ENCODE data around the gene HSPB6. TPM values are rescaled to one million over a fixed set of nuclear protein-coding genes. Genes with fewer than 3 reads are reported as not detected.

HSPB6 gene
- polyA plus RNA-seq, 3 donors, result 18.4 to 27.8 (median 22.7) TPM

- no peak for DNase-seq (ENCODE audit: extremely low read depth in 1 of 11, low read depth in 9 of 11, low spot score in 4 of 11)
Observed at GRCh38 chr19:35789978-35790944, 33.4 kb upstream of the HSPB6 start.

- no peak for DNase-seq (ENCODE audit: extremely low read depth in 1 of 11, low read depth in 9 of 11, low spot score in 4 of 11)
Observed at GRCh38 chr19:35789195-35789977, 32.6 kb upstream of the HSPB6 start.

- no peak for DNase-seq (ENCODE audit: extremely low read depth in 1 of 11, low read depth in 9 of 11, low spot score in 4 of 11)
Observed at GRCh38 chr19:35788205-35788960, 31.6 kb upstream of the HSPB6 start.

GRCh38 chr19:35787227-35787799, 30.5 kb upstream of the HSPB6 start:
- DNase-seq (ENCODE audit: extremely low read depth in 1 of 11, low read depth in 9 of 11, low spot score in 4 of 11), result no peak

GRCh38 chr19:35786299-35787160, 29.7 kb upstream of the HSPB6 start:
- no peak for DNase-seq (ENCODE audit: extremely low read depth in 1 of 11, low read depth in 9 of 11, low spot score in 4 of 11)

GRCh38 chr19:35785339-35785627, 28.5 kb upstream of the HSPB6 start:
- no peak for DNase-seq (ENCODE audit: extremely low read depth in 1 of 11, low read depth in 9 of 11, low spot score in 4 of 11)

GRCh38 chr19:35784503-35785338, 27.9 kb upstream of the HSPB6 start:
- no peak for DNase-seq (ENCODE audit: extremely low read depth in 1 of 11, low read depth in 9 of 11, low spot score in 4 of 11)

GRCh38 chr19:35783469-35784434, 26.9 kb upstream of the HSPB6 start:
- no peak for DNase-seq (ENCODE audit: extremely low read depth in 1 of 11, low read depth in 9 of 11, low spot score in 4 of 11)

- no peak for DNase-seq (ENCODE audit: extremely low read depth in 1 of 11, low read depth in 9 of 11, low spot score in 4 of 11)
Observed at GRCh38 chr19:35782589-35782988, 25.8 kb upstream of the HSPB6 start.

GRCh38 chr19:35781650-35782049, 24.8 kb upstream of the HSPB6 start:
- DNase-seq (ENCODE audit: extremely low read depth in 1 of 11, low read depth in 9 of 11, low spot score in 4 of 11), result no peak

GRCh38 chr19:35780717-35781116, 23.9 kb upstream of the HSPB6 start:
- DNase-seq (ENCODE audit: extremely low read depth in 1 of 11, low read depth in 9 of 11, low spot score in 4 of 11), result no peak

- DNase-seq (ENCODE audit: extremely low read depth in 1 of 11, low read depth in 9 of 11, low spot score in 4 of 11), result no peak
Observed at GRCh38 chr19:35780058-35780457, 23.2 kb upstream of the HSPB6 start.

GRCh38 chr19:35779033-35779432, 22.2 kb upstream of the HSPB6 start:
- DNase-seq (ENCODE audit: extremely low read depth in 1 of 11, low read depth in 9 of 11, low spot score in 4 of 11), result no peak

- DNase-seq (ENCODE audit: extremely low read depth in 1 of 11, low read depth in 9 of 11, low spot score in 4 of 11), result no peak
Observed at GRCh38 chr19:35777961-35778360, 21.1 kb upstream of the HSPB6 start.

- DNase-seq (ENCODE audit: extremely low read depth in 1 of 11, low read depth in 9 of 11, low spot score in 4 of 11), result no peak
Observed at GRCh38 chr19:35777086-35777841, 20.4 kb upstream of the HSPB6 start.

All from renal cortex interstitium (tissue), 11 donors.